ENCODE data around the gene PPFIA4.

Gene PPFIA4

DNA sequence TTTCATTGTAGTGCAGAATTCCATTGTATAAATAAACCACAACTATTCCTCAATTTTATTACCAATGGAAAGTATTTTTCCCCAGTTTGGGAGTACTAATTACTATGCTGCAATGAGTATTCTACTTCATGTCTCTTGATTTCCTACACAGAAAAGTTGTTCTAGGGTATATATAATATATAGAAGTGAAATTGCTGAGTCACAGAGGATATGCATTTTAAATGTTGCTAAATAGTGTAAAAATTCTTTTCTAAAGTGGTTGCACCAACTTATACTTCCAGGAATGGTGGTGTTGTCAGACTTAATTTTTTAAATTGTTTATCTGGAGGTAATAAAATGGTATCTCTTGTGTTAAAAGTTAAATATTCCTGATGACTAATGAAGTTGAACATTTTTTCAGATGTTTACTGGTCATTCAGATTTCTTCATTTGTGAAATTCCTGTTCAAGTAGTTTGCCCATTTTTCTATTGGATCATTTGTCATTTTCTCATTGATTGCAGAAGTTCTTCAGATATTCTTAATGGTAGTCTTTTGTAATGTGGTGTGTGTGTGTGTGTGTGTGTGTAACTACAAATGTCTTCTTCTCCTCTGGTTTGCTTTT, 78.6 kb downstream of the PPFIA4 start:
- DNase-seq = no peak

DNA sequence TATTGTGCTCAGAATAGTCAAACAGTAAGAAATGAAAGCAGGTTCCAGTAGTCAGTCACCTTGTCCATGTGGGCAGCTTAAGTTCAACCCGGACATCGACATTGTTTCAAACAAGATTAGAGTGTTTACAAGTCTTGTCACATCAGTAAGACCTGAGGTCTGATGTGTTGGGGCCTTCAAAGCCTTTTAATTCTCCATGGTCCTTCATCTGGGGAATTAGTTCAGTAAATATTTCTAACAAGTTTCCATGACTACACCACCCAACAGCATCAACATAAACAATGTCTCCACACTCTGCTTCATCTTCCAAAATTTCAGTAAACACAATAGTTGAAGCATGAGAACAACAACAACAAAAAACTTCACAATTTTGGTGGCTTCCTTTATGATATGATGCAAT, 86.2 kb downstream of the PPFIA4 start:
- DNase-seq = no peak

DNA sequence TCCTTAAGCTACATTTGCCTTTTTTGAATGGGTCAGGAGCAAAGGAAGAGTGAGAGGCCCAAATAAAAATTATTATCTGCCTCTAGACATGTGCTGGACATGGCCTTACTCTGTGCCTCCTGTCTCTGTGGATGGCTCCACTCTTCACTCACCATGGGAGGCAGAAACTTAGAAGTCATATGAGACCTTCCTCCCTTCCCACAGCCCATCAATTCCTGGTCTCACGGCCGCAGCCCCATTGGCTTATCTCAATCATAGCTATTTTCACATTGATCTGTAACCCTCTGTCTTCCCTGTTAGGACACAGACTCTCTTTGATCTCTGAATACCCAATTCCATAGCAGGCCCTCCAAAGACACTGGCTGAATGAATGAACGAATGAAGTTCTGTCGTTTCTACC, 87.0 kb downstream of the PPFIA4 start:
- DNase-seq = no peak

DNA sequence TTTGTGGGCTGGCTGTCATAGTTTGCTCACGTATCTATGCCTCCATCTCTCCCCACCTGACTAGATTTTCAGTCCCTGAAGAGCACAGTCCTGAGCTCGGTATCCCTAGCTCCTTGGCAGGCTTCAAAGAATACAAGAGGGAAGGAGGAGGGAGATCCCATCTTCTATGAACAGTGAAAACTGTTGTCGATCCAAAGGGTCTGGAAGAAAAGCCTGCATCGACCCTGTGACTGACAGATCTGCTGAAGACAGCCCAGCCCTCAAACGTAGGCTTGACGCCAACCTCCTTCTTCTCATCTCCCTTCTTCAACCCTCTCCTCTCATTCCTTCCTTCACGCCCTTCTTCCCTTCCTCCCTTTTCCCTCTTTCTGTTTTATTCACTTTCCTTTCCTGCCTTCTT, 87.9 kb downstream of the PPFIA4 start:
- DNase-seq = no peak

GRCh38 chr1:203116091-203116820, 90.0 kb downstream of the PPFIA4 start:
- no peak for DNase-seq

DNA sequence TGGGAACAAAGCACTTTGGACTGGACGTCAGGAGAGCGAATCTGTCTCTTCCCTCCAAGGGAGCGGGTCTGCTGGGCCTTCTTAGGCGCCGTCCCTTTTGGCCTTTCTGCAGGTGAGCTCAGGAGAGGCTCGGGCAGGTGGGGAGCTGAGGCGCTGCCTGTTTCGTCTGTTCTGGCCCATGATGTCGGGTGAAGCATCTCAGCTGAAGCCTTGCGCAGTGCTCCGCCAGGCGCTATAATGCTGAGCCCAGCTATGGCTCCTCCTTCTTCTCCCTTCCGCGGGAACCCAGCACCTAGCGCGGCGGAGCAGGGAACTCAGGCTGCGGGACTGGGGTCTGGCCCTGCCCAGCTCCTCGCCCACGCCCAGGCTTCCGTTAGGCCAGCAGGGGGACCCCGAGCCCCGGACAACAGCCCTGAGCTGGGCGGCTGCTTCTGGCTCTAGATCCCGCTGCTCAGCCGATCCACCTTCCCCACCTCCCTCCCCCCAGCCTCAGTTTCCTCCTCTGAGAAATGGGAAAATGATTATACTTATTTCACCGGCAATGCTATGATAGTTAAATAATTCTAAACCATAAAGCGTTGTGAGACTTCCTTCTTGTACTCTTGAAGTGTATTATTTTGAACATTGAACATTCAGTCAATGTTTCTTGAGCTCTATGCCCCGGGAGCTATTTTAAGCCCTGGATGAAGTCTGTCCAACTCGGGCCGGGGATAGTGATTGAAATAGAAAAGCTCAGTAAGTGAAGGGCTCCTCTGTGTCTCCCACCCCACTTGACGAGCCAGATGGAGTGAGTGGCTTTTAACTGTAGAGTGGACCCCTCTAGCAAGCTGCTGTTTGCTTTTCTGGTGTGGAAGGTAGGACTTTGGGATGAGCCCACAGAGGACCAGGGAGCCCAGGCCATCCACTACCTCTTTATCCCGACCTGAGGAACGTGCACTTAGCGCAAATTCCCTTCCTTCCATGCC, 91.6 kb downstream of the PPFIA4 start:
- no peak for DNase-seq

DNA sequence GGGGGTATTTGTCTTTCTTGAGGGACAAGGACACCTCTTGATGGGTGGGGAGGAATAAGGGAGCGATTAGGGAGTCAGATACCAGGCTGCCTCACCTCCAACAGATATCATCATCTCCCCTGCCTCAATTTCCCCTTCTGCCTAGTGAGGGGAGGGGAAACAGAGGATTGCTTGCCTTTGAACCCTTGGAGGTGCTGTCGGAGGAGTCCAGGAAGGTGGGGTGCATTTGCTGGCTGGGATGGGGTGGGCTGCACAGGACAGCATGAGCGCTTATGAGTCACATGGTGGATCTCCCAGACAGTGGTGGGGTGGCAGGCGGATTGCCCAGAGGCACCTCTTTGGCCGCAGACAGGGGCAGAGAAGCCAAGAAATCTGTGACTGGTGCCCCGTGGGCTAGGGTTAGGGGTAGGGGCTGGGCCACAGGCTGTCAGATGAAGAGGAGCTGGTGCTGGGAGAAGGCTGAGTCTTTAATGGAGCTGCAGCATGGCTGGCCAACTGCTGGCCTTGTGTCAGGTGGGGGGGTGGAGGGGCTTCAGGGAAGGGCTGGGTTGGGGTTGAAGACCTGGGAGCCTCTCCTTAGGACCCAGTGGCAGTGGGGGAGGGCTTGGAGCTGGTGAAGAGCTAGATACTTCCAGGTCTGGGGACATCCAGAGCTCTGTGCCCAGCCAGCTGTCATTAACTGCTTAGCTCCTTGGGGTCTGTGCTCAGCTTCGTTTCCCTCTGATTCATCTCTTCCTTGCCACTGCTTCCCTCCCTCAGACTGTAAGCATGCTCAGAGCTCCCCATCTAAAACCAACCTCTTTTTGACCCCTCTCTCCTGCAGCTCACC, 94.2 kb downstream of the PPFIA4 start:
- no peak for DNase-seq

- no peak for DNase-seq
These were observed 95.1 kb downstream of the PPFIA4 start for GRCh38 chr1:203121186-203122015.

DNA sequence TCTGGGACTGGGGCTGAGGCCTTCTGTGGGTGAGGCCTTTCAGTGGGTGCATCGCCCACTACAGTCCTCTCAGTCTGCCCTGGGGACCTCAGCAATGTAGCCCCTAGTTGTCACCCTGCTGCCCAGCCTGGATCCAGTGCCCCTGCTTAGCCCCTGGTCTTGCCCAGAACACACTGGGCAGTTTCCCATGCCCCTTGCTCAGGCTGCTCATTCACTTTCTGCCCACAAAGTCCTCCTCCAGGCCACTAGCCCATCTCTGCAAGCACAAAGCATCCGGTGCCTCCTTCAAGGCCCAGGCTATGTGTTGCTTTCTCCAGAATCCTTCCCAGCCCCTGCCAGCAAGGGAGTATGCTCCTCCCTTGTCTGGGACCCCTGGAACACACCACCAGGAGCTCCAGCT, 95.9 kb downstream of the PPFIA4 start:
- DNase-seq = no peak

- DNase-seq = no peak
These were observed 97.7 kb downstream of the PPFIA4 start for GRCh38 chr1:203124011-203124410.

DNA sequence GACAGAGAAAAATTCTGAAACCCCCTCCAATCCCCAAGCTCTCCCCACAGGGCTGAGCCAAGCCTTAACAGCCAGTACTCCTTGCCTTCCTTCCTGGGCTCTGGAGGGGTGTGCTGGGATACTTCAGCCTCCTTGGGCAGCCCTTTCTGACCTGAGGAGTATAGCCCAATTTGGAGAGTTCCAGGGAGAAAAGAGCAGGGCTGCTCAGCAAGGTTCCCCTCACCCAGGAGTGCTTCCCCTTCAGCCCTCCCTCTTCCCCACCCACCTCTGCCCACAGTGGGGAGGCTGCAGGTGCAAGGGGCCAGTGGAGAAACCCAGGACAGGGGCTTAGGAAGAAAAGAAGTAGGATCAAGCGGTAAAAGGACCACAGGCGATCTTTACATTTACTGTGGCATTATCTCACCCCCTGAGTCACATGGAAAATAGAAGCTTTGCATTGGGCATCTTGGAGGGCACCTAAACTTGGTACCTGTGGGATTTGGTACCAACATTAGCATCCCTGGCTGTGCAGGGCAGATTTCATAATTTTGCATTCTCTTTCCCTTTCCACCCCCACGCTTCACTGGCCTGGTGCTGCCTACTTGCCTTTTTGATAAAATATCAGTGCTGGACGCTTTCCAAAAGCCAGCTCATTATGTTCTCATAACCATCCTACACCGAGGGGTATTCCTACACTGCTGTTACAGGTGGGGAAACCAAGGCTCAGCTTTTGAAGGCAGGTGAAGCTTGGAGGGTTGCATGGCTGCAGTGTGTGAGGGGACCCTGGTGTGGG, 98.4 kb downstream of the PPFIA4 start:
- DNase-seq = no peak

GRCh38 chr1:203126151-203126865, 100.0 kb downstream of the PPFIA4 start:
- DNase-seq = no peak

DNA sequence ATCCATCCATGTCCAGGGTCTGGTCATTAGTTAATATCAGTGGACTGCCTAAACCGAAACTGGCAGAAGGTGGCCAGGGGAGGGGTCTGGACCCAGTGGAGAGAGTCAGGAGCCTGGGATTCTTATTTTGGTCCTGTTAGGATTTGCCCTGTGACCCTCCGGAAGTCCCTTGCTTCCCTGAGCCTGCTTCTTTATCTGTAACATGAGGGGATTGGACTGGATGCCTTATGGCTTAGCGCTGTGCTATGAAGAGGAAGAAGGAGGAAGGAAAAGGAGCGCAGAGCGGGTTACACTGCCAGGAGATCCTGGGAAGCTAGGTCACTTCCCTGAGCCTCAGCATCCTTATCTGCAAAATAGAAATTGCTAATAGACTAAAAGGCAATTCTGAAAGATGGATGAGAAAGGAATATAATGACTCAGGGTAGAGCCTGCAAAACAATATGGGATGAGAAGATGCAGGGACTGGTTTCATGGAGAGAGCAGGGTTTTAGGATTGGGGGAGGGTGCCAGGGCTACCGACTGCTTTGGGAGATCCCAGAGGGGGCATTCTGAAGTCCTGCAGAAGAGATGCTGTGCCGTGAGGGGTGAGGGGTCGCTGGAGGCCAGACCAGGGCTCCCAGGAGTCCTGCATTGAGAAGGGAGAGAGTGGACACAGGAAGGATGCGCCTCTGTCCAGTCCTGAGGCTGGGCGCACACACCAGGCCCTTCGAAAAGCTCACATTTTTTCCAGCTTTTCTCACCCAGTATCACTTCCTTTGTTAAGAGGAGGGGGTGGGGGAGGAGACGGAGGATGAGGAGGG, 100.8 kb downstream of the PPFIA4 start:
- no peak for DNase-seq

GRCh38 chr1:203127666-203128430, 101.6 kb downstream of the PPFIA4 start, which contains the start of gene ADORA1:
ADORA1 (plus strand) TSS chr1:203127726; CDS start chr1:203128842, 1,116 bp downstream.
- no peak for DNase-seq

- DNase-seq = no peak
These were observed 102.1 kb downstream of the PPFIA4 start for GRCh38 chr1:203128431-203128715.
